ENCODE data around the gene ANGPTL7. TPM values are rescaled to one million over a fixed set of nuclear protein-coding genes. Genes with fewer than 3 reads are reported as not detected.

ANGPTL7 gene
- total RNA-seq, 1 donor from 2014 or later = not detected

GRCh38 chr1:11198257-11198656 lies 9.1 kb downstream of the ANGPTL7 start:
- H3K36me3 Mint-ChIP-seq = peaks cover 30% of the 10 kb centered on the region
- no peaks in the 10 kb centered on the region for H3K9me3 Mint-ChIP-seq
- no peak for TF ChIP-seq CTCF (IDR thresholded peaks at IDR 0.05; ENCODE audit: unreplicated experiment)

GRCh38 chr1:11198851-11199594 lies 9.9 kb downstream of the ANGPTL7 start:
- TF ChIP-seq CTCF (IDR thresholded peaks at IDR 0.05; ENCODE audit: unreplicated experiment) = no peak
- no peak overlapping the region for H3K27ac Mint-ChIP-seq
- H3K36me3 Mint-ChIP-seq = peaks cover 35% of the 10 kb centered on the region
- no peaks in the 10 kb centered on the region for H3K4me1 Mint-ChIP-seq
- no peak for DNase-seq (ENCODE audit: low spot score in 2 of 2, unreplicated experiment in 2 of 2)
- no peaks in the 10 kb centered on the region for H3K9me3 Mint-ChIP-seq
- no peak overlapping the region for H3K4me3 Mint-ChIP-seq
- no peaks in the 10 kb centered on the region for H3K27me3 Mint-ChIP-seq (ENCODE audit: low read depth)

More at GRCh38 chr1:11198257-11198656, 9.1 kb downstream of the ANGPTL7 start:
- no peak for DNase-seq (ENCODE audit: low spot score in 2 of 2, unreplicated experiment in 2 of 2)
- Mint-ChIP-seq H3K4me3 (no peak overlapping the region), H3K27ac (no peak overlapping the region), H3K27me3 (ENCODE audit: low read depth) (no peaks in the 10 kb centered on the region), H3K4me1 (no peaks in the 10 kb centered on the region)

- Mint-ChIP-seq H3K27ac (no peak overlapping the region), H3K4me1 (no peaks in the 10 kb centered on the region), H3K27me3 (ENCODE audit: low read depth) (no peaks in the 10 kb centered on the region), H3K9me3 (no peaks in the 10 kb centered on the region), H3K36me3 (peaks cover 24% of the 10 kb centered on the region), H3K4me3 (no peak overlapping the region)
- no peak for TF ChIP-seq CTCF (IDR thresholded peaks at IDR 0.05; ENCODE audit: unreplicated experiment)
- no peak for DNase-seq (ENCODE audit: low spot score in 2 of 2, unreplicated experiment in 2 of 2)
Observed at GRCh38 chr1:11204396-11205190, 15.4 kb downstream of the ANGPTL7 start.

GRCh38 chr1:11207898-11208611 lies 18.9 kb downstream of the ANGPTL7 start:
- no peak overlapping the region for H3K27ac Mint-ChIP-seq
- no peak overlapping the region for H3K4me3 Mint-ChIP-seq
- no peaks in the 10 kb centered on the region for H3K27me3 Mint-ChIP-seq (ENCODE audit: low read depth)
- no peak for TF ChIP-seq CTCF (IDR thresholded peaks at IDR 0.05; ENCODE audit: unreplicated experiment)
- H3K9me3 Mint-ChIP-seq = no peaks in the 10 kb centered on the region
- peaks cover 38% of the 10 kb centered on the region for H3K36me3 Mint-ChIP-seq
- no peaks in the 10 kb centered on the region for H3K4me1 Mint-ChIP-seq
- DNase-seq (ENCODE audit: low spot score in 2 of 2, unreplicated experiment in 2 of 2) = no peak

GRCh38 chr1:11211461-11211860 lies 22.3 kb downstream of the ANGPTL7 start:
- H3K27me3 Mint-ChIP-seq (ENCODE audit: low read depth) = no peaks in the 10 kb centered on the region
- no peak overlapping the region for H3K27ac Mint-ChIP-seq
- H3K4me3 Mint-ChIP-seq = no peak overlapping the region
- H3K36me3 Mint-ChIP-seq = peaks cover 36% of the 10 kb centered on the region
- H3K4me1 Mint-ChIP-seq = no peaks in the 10 kb centered on the region
- no peak for DNase-seq (ENCODE audit: low spot score in 2 of 2, unreplicated experiment in 2 of 2)
- no peaks in the 10 kb centered on the region for H3K9me3 Mint-ChIP-seq
- TF ChIP-seq CTCF (IDR thresholded peaks at IDR 0.05; ENCODE audit: unreplicated experiment) = no peak

Data from mesothelial cell of epicardium (in vitro differentiated cells).